ENCODE data around the gene MYO3B.

DNA sequence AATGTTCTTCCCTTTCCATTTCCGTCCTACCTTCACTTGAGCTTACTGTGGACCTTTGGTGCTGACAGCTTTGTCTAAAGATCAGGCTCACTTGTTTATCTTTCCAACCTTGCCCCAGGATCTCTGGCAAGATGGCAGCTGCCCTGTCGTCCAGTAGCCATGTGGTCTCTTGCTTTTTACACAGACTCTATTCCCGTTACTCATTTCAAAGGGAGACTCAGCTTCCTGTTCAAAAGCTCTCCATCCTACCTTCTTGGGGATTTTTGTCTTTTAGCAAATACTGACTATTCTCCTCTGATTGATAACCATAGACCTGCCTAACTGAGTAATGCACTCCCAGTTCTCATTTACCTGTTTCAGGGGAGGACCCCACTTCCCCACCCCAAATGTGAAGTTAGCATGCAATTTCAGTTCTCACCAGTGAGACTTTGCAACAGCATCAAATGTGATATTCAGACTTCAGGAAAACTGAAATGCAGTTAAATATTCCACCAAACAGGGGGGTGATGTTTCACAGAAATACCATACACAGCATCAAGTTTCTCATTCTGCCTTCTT is 184.4 kb downstream of the MYO3B start:
- TF ChIP-seq, protein P1, sequence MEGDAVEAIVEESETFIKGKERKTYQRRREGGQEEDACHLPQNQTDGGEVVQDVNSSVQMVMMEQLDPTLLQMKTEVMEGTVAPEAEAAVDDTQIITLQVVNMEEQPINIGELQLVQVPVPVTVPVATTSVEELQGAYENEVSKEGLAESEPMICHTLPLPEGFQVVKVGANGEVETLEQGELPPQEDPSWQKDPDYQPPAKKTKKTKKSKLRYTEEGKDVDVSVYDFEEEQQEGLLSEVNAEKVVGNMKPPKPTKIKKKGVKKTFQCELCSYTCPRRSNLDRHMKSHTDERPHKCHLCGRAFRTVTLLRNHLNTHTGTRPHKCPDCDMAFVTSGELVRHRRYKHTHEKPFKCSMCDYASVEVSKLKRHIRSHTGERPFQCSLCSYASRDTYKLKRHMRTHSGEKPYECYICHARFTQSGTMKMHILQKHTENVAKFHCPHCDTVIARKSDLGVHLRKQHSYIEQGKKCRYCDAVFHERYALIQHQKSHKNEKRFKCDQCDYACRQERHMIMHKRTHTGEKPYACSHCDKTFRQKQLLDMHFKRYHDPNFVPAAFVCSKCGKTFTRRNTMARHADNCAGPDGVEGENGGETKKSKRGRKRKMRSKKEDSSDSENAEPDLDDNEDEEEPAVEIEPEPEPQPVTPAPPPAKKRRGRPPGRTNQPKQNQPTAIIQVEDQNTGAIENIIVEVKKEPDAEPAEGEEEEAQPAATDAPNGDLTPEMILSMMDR (IDR thresholded peaks at IDR 0.05) = no peak
- no peak for TF ChIP-seq POLR2A (IDR thresholded peaks at IDR 0.05)
